SK-N-SH treated with all-trans-retinoic acid at 6 μM for 48 hours (cell line): ENCODE results near the gene SCO1.
"Not testable (repeated sequence)": the region's sequence is repeated elsewhere in the genome, so short reads cannot be mapped to it uniquely, and the experiment has no call there.

ENCODE experiments used
- ATAC-seq: fragments of 200-7000 bp; cut with Tn5 transposase; 3 replicates; pipeline ENCODE4 v1.9.1; 2020; ENCODE audit warnings: mild to moderate bottlenecking, moderate library complexity
- ARNTL ChIP-seq: fragments of 450-650 bp; formaldehyde crosslinking; IDR thresholded peaks from 2 replicates; pipeline ENCODE4 v1.5.0; 2020; ENCODE audit warnings: low read depth, mild to moderate bottlenecking, moderate library complexity, borderline replicate concordance
- BACH2 ChIP-seq: fragments of 250-450 bp; sonication (Bioruptor Pico); IDR thresholded peaks from 2 replicates; pipeline ENCODE4 v1.9.0; 2021; ENCODE audit warnings: mild to moderate bottlenecking, borderline replicate concordance
- CREB5 ChIP-seq: fragments of 250-450 bp; sonication (Bioruptor Pico); IDR thresholded peaks from 2 replicates; pipeline ENCODE4 v1.5.1; 2020; ENCODE audit warnings: low read depth, mild to moderate bottlenecking, moderate library complexity
- CSDC2 ChIP-seq: fragments of 250-450 bp; sonication (Bioruptor Pico); IDR thresholded peaks from 2 replicates; pipeline ENCODE4 v1.5.0; 2020; ENCODE audit warnings: mild to moderate bottlenecking, moderate library complexity
- ESRRG ChIP-seq: fragments of 250-450 bp; sonication (Bioruptor Pico); IDR thresholded peaks from 2 replicates; pipeline ENCODE4 v1.6.1; 2021; ENCODE audit warnings: mild to moderate bottlenecking
- ISL1 ChIP-seq: fragments of 250-450 bp; sonication (Bioruptor Pico); IDR thresholded peaks from 2 replicates; pipeline ENCODE4 v2.1.2; 2022; ENCODE audit warnings: mild to moderate bottlenecking, moderate library complexity
- OSR1 ChIP-seq: fragments of 250-450 bp; sonication (Bioruptor Pico); IDR thresholded peaks from 2 replicates; pipeline ENCODE4 v1.8.0; 2022; ENCODE audit warnings: moderate library complexity, mild to moderate bottlenecking, inconsistent platforms
- RARB ChIP-seq: fragments of 250-450 bp; sonication (Bioruptor Pico); IDR thresholded peaks from 2 replicates; pipeline ENCODE4 v1.8.0; 2021; ENCODE audit warnings: mild to moderate bottlenecking, moderate library complexity
- SNAI2 ChIP-seq: fragments of 250-450 bp; sonication (Bioruptor Pico); IDR thresholded peaks from 2 replicates; pipeline ENCODE4 v1.5.0; 2020; ENCODE audit warnings: mild to moderate bottlenecking, moderate library complexity
- TCF4 ChIP-seq: fragments of 250-450 bp; sonication (Bioruptor Pico); IDR thresholded peaks from 2 replicates; pipeline ENCODE4 v1.8.0; 2021; ENCODE audit warnings: mild to moderate bottlenecking, moderate library complexity, borderline replicate concordance
- TOX ChIP-seq: fragments of 250-450 bp; sonication (Bioruptor Pico); IDR thresholded peaks from 2 replicates; pipeline ENCODE4 v1.8.0; 2021; ENCODE audit warnings: mild to moderate bottlenecking, moderate library complexity, borderline replicate concordance
- TSHZ2 ChIP-seq: fragments of 250-450 bp; sonication (Bioruptor Pico); IDR thresholded peaks from 2 replicates; pipeline ENCODE4 v1.5.0; 2020; ENCODE audit warnings: mild to moderate bottlenecking, moderate library complexity
- ZC3H10 ChIP-seq: fragments of 250-450 bp; sonication (Bioruptor Pico); IDR thresholded peaks from 2 replicates; pipeline ENCODE4 v1.5.1; 2021; ENCODE audit warnings: mild to moderate bottlenecking, moderate library complexity
- ZFP30 ChIP-seq: fragments of 450-650 bp; formaldehyde crosslinking; IDR thresholded peaks from 2 replicates; pipeline ENCODE4 v1.5.0; 2022; ENCODE audit warnings: mild to moderate bottlenecking, moderate library complexity
- ZNF565 ChIP-seq: fragments of 450-650 bp; formaldehyde crosslinking; conservative IDR thresholded peaks from 2 replicates; pipeline ENCODE4 v1.5.0; 2020; ENCODE audit warnings: low read depth, mild to moderate bottlenecking, moderate library complexity
- ZNF70 ChIP-seq: fragments of 450-650 bp; formaldehyde crosslinking; IDR thresholded peaks from 2 replicates; pipeline ENCODE4 v1.5.0; 2020; ENCODE audit warnings: mild to moderate bottlenecking, moderate library complexity
- TF ChIP-seq, protein P1 (sequence below): fragments of 250-450 bp; sonication (Bioruptor Pico); IDR thresholded peaks from 2 replicates; pipeline ENCODE4 v1.8.0; 2020; ENCODE audit warnings: mild to moderate bottlenecking, moderate library complexity, borderline replicate concordance
- TF ChIP-seq, protein P2 (sequence below): fragments of 250-450 bp; sonication (Bioruptor Pico); IDR thresholded peaks from 2 replicates; pipeline ENCODE4 v1.8.0; 2021; ENCODE audit warnings: low read depth, mild to moderate bottlenecking, moderate library complexity, borderline replicate concordance

SCO1 gene

DNA sequence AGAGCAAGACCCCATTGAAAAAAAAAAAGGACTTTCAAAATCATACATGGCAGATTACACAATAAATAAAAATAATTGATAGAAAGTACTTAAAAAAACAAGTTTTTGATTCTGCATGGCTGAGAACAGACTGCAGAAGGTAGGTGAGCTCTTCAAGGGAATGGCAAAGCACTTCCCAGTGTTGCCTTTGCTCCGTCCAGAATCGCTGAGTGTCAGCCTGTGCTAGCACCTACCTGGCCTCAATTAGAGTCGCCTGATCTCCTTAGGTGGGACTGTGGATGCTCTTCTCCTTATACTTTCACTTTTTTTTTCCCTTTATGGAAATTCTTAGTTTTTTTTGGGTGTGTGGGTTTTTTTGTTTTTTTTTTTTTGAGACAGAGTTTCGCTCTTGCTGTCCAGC lies 38.5 kb upstream of the SCO1 start:
- no peak for ATAC-seq
- TF ChIP-seq ZFP30 (CRISPR knock-in tag) (no peak), RARB (CRISPR knock-in tag) (no peak), SNAI2 (CRISPR knock-in tag) (no peak), ESRRG (CRISPR knock-in tag) (no peak), TCF4 (no peak), CREB5 (CRISPR knock-in tag) (no peak), ZC3H10 (CRISPR knock-in tag) (no peak), TOX (CRISPR knock-in tag) (no peak), CSDC2 (CRISPR knock-in tag) (no peak), ZNF70 (CRISPR knock-in tag) (no peak)
- TF ChIP-seq, protein P1, sequence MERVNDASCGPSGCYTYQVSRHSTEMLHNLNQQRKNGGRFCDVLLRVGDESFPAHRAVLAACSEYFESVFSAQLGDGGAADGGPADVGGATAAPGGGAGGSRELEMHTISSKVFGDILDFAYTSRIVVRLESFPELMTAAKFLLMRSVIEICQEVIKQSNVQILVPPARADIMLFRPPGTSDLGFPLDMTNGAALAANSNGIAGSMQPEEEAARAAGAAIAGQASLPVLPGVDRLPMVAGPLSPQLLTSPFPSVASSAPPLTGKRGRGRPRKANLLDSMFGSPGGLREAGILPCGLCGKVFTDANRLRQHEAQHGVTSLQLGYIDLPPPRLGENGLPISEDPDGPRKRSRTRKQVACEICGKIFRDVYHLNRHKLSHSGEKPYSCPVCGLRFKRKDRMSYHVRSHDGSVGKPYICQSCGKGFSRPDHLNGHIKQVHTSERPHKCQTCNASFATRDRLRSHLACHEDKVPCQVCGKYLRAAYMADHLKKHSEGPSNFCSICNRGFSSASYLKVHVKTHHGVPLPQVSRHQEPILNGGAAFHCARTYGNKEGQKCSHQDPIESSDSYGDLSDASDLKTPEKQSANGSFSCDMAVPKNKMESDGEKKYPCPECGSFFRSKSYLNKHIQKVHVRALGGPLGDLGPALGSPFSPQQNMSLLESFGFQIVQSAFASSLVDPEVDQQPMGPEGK, result no peak

DNA sequence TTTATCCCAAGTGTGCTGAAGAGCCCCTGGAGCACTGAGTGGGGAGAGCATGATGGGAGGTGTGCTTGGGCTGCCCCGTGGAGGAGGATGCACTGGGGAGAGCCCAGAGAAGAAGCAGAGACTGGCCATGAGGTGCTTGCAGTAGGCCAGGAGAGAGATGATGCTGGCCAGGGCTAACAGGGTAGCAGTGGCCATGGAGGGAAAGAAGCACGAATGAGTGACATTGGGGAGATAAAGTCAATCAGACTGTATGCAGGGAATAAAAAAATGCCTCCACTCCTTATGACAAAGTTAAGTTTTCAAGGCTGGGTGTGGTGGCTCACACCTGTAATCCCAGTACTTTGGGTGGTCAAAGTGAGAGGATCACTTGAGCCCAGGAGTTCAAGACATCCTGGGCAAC lies 37.9 kb upstream of the SCO1 start:
- TF ChIP-seq, protein P1, result no peak
- no peak for TF ChIP-seq BACH2
- no peak for TF ChIP-seq ESRRG (CRISPR knock-in tag)
- TF ChIP-seq CREB5 (CRISPR knock-in tag), result no peak
- no peak for ATAC-seq

- ATAC-seq, result no peak
- no peak for TF ChIP-seq ZFP30 (CRISPR knock-in tag)
- no peak for TF ChIP-seq ZC3H10 (CRISPR knock-in tag)
- no peak for TF ChIP-seq TOX (CRISPR knock-in tag)
- TF ChIP-seq RARB (CRISPR knock-in tag), result no peak
- no peak for TF ChIP-seq ZNF565 (CRISPR knock-in tag)
- no peak for TF ChIP-seq OSR1 (CRISPR knock-in tag)
- no peak for TF ChIP-seq BACH2
- no peak for TF ChIP-seq ISL1 (CRISPR knock-in tag)
- TF ChIP-seq SNAI2 (CRISPR knock-in tag), result no peak
- no peak for TF ChIP-seq ARNTL (CRISPR knock-in tag)
- no peak for TF ChIP-seq CSDC2 (CRISPR knock-in tag)
- no peak for TF ChIP-seq TSHZ2 (CRISPR knock-in tag)
- no peak for TF ChIP-seq ESRRG (CRISPR knock-in tag)
- no peak for TF ChIP-seq TCF4
- TF ChIP-seq, protein P2, sequence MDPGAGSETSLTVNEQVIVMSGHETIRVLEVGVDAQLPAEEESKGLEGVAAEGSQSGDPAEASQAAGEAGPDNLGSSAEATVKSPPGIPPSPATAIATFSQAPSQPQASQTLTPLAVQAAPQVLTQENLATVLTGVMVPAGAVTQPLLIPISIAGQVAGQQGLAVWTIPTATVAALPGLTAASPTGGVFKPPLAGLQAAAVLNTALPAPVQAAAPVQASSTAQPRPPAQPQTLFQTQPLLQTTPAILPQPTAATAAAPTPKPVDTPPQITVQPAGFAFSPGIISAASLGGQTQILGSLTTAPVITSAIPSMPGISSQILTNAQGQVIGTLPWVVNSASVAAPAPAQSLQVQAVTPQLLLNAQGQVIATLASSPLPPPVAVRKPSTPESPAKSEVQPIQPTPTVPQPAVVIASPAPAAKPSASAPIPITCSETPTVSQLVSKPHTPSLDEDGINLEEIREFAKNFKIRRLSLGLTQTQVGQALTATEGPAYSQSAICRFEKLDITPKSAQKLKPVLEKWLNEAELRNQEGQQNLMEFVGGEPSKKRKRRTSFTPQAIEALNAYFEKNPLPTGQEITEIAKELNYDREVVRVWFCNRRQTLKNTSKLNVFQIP (CRISPR knock-in tag), result no peak
- no peak for TF ChIP-seq ZNF70 (CRISPR knock-in tag)
These were observed 36.3 kb upstream of the SCO1 start for GRCh38 chr17:10733666-10734065.

GRCh38 chr17:10732121-10732520 lies 34.8 kb upstream of the SCO1 start:
- ATAC-seq, result not testable (repeated sequence)
